ENCODE data around the gene PROK1. TPM values are rescaled to one million over a fixed set of nuclear protein-coding genes. Genes with fewer than 3 reads are reported as not detected.

Gene PROK1
- total and polyA plus RNA-seq, 3 experiments from 2014 or later, result not detected

- ChIA-PET CTCF (interaction anchor here (1.2 kb wide), 1 partner anchor 242 kb away, joined by 3 read pairs; no protein-coding TSS in a partner anchor), POLR2A (no interaction called here)
- DNase-seq, result no peak
- peaks cover 6% of the 10 kb centered on the region for H3K27me3 ChIP-seq (ENCODE audit: insufficient read depth, low read length, poor library complexity, severe bottlenecking)
- no peaks in the 10 kb centered on the region for H3K9me3 ChIP-seq (ENCODE audit: low read length)
- Mint-ChIP-seq H3K27ac (no peak overlapping the region), H3K4me1 (no peaks in the 10 kb centered on the region), H3K4me3 (no peak overlapping the region), H3K27me3 (peaks cover 13 to 31% of the 10 kb centered on the region in 2 donors), H3K36me3 (no peaks in the 10 kb centered on the region), H3K9me3 (no peaks in the 10 kb centered on the region)
- no peaks in the 10 kb centered on the region for H3K4me1 ChIP-seq (ENCODE audit: insufficient read depth, low read length)
- no peak overlapping the region for H3K27ac ChIP-seq (ENCODE audit: low read depth, low read length)
- no peaks in the 10 kb centered on the region for H3K36me3 ChIP-seq (ENCODE audit: insufficient read depth, low read length)
- no peak overlapping the region for H3K4me3 ChIP-seq (ENCODE audit: low read length)
These were observed 993 bp upstream of the PROK1 start for GRCh38 chr1:110449661-110450651.

DNA sequence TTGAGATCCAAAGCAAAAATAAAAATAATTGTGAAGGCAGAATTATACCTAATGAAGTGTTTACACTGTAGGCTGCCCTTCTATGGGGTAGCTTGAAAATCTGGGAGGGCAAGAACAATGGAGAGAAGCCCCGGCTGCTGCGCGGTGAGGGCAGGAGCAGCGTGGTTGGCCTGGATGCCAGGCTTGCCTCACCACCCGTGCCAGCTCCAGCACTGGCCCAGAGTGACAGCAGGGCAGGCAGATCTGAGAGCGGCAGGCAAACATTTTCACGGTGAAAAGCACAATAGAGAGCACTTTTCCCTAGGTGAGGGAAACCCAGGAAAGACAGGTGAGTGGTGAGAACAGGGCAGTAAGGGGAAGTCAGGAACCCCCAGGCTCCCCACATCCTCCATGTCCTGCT, 1.4 kb downstream of the PROK1 start:
- no peak for DNase-seq
- H3K4me1 Mint-ChIP-seq, result no peaks in the 10 kb centered on the region
- Histone ChIP-seq H3K4me3 (ENCODE audit: low read length) (no peak overlapping the region), H3K4me1 (ENCODE audit: insufficient read depth, low read length) (no peaks in the 10 kb centered on the region), H3K27me3 (ENCODE audit: insufficient read depth, low read length, poor library complexity, severe bottlenecking) (peaks cover 6% of the 10 kb centered on the region), H3K9me3 (ENCODE audit: low read length) (no peaks in the 10 kb centered on the region), H3K36me3 (ENCODE audit: insufficient read depth, low read length) (no peaks in the 10 kb centered on the region), H3K27ac (ENCODE audit: low read depth, low read length) (no peak overlapping the region)
- peaks cover 11 to 31% of the 10 kb centered on the region in 2 donors for H3K27me3 Mint-ChIP-seq
- ChIA-PET CTCF (interaction anchor here (1.5 to 2.8 kb wide), 3 partner anchors 8 to 255 kb away, joined by 6 to 12 read pairs (median 7); no protein-coding TSS in a partner anchor), POLR2A (no interaction called here)
- H3K4me3 Mint-ChIP-seq, result no peak overlapping the region
- no peaks in the 10 kb centered on the region for H3K9me3 Mint-ChIP-seq
- no peaks in the 10 kb centered on the region for H3K36me3 Mint-ChIP-seq
- H3K27ac Mint-ChIP-seq, result no peak overlapping the region

DNA sequence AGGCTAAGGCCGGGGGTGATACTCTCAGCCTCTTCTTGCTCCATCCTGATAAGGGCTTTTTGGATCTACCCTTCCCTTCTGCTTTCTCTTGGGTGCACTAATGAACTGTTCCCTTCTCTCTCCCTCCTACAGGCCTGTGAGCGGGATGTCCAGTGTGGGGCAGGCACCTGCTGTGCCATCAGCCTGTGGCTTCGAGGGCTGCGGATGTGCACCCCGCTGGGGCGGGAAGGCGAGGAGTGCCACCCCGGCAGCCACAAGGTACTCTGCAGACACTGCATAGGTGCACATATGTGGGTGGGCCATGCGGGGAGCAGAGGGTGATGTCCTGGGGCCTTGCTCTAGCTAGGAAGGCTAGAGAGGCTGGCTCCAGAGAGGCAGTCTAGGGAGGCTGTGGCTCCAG, 2.9 kb downstream of the PROK1 start:
- Histone ChIP-seq H3K4me1 (ENCODE audit: insufficient read depth, low read length) (no peaks in the 10 kb centered on the region), H3K9me3 (ENCODE audit: low read length) (no peaks in the 10 kb centered on the region), H3K4me3 (ENCODE audit: low read length) (no peak overlapping the region), H3K36me3 (ENCODE audit: insufficient read depth, low read length) (no peaks in the 10 kb centered on the region), H3K27ac (ENCODE audit: low read depth, low read length) (no peak overlapping the region), H3K27me3 (ENCODE audit: insufficient read depth, low read length, poor library complexity, severe bottlenecking) (peaks cover 6% of the 10 kb centered on the region)
- ChIA-PET CTCF (interaction anchor here (1.4 to 4.0 kb wide), 4 partner anchors 246 to 257 kb away, joined by 6 to 16 read pairs (median 6); no protein-coding TSS in a partner anchor), POLR2A (no interaction called here)
- H3K9me3 Mint-ChIP-seq, result no peaks in the 10 kb centered on the region
- peak overlapping the region in 2 of 8 donors; percentile 51 to 92 for H3K27ac Mint-ChIP-seq
- H3K4me3 Mint-ChIP-seq, result no peak overlapping the region
- H3K36me3 Mint-ChIP-seq, result no peaks in the 10 kb centered on the region
- no peaks in the 10 kb centered on the region for H3K4me1 Mint-ChIP-seq
- no peak for DNase-seq
- H3K27me3 Mint-ChIP-seq, result peaks cover 13 to 29% of the 10 kb centered on the region in 2 donors

GRCh38 chr1:110454328-110454727, 3.4 kb downstream of the PROK1 start:
- Histone ChIP-seq H3K9me3 (ENCODE audit: low read length) (no peaks in the 10 kb centered on the region), H3K4me3 (ENCODE audit: low read length) (no peak overlapping the region), H3K36me3 (ENCODE audit: insufficient read depth, low read length) (no peaks in the 10 kb centered on the region), H3K27me3 (ENCODE audit: insufficient read depth, low read length, poor library complexity, severe bottlenecking) (peaks cover 6% of the 10 kb centered on the region), H3K4me1 (ENCODE audit: insufficient read depth, low read length) (no peaks in the 10 kb centered on the region), H3K27ac (ENCODE audit: low read depth, low read length) (no peak overlapping the region)
- ChIA-PET POLR2A (no interaction called here), CTCF (interaction anchor here (1.1 to 4.0 kb wide), 4 partner anchors 16 to 257 kb away, joined by 3 to 16 read pairs (median 6); no protein-coding TSS in a partner anchor)
- Mint-ChIP-seq H3K27ac (no peak overlapping the region), H3K36me3 (no peaks in the 10 kb centered on the region), H3K27me3 (peaks cover 11 to 27% of the 10 kb centered on the region in 2 donors), H3K4me1 (no peaks in the 10 kb centered on the region), H3K4me3 (no peak overlapping the region), H3K9me3 (no peaks in the 10 kb centered on the region)
- no peak for DNase-seq

GRCh38 chr1:110455151-110455550, 4.2 kb downstream of the PROK1 start:
- H3K4me3 ChIP-seq (ENCODE audit: low read length), result no peak overlapping the region
- H3K4me1 Mint-ChIP-seq, result no peaks in the 10 kb centered on the region
- H3K27me3 Mint-ChIP-seq, result peaks cover 11 to 27% of the 10 kb centered on the region in 2 donors
- ChIA-PET CTCF (interaction anchor here (0.8 to 4.0 kb wide), 4 partner anchors 9 to 252 kb away, joined by 3 to 16 read pairs (median 4); no protein-coding TSS in a partner anchor), POLR2A (no interaction called here)
- no peaks in the 10 kb centered on the region for H3K9me3 ChIP-seq (ENCODE audit: low read length)
- peaks cover 6% of the 10 kb centered on the region for H3K27me3 ChIP-seq (ENCODE audit: insufficient read depth, low read length, poor library complexity, severe bottlenecking)
- H3K9me3 Mint-ChIP-seq, result no peaks in the 10 kb centered on the region
- DNase-seq, result no peak
- no peak overlapping the region for H3K27ac Mint-ChIP-seq
- no peak overlapping the region for H3K27ac ChIP-seq (ENCODE audit: low read depth, low read length)
- no peaks in the 10 kb centered on the region for H3K36me3 ChIP-seq (ENCODE audit: insufficient read depth, low read length)
- no peak overlapping the region for H3K4me3 Mint-ChIP-seq
- no peaks in the 10 kb centered on the region for H3K36me3 Mint-ChIP-seq
- no peaks in the 10 kb centered on the region for H3K4me1 ChIP-seq (ENCODE audit: insufficient read depth, low read length)

- H3K27me3 Mint-ChIP-seq, result peaks cover 4 to 12% of the 10 kb centered on the region in 2 donors
- no peaks in the 10 kb centered on the region for H3K4me1 Mint-ChIP-seq
- H3K9me3 Mint-ChIP-seq, result no peaks in the 10 kb centered on the region
- POLR2A ChIA-PET, result no interaction called here
- no peak overlapping the region for H3K4me3 Mint-ChIP-seq
- no peak for DNase-seq
- H3K36me3 ChIP-seq (ENCODE audit: insufficient read depth, low read length), result no peaks in the 10 kb centered on the region
- no peak overlapping the region for H3K27ac ChIP-seq (ENCODE audit: low read depth, low read length)
- no peaks in the 10 kb centered on the region for H3K36me3 Mint-ChIP-seq
- H3K4me3 ChIP-seq (ENCODE audit: low read length), result no peak overlapping the region
- H3K27me3 ChIP-seq (ENCODE audit: insufficient read depth, low read length, poor library complexity, severe bottlenecking), result peaks cover 3% of the 10 kb centered on the region
- H3K9me3 ChIP-seq (ENCODE audit: low read length), result no peaks in the 10 kb centered on the region
- H3K27ac Mint-ChIP-seq, result no peak overlapping the region
- no peaks in the 10 kb centered on the region for H3K4me1 ChIP-seq (ENCODE audit: insufficient read depth, low read length)
- CTCF ChIA-PET, result interaction anchor here (0.9 to 9.8 kb wide), 3 partner anchors 248 to 307 kb away, joined by 3 to 124 read pairs (median 110); partner anchors contain the start of genes KCNC4 and SLC6A17
These were observed 6.3 kb downstream of the PROK1 start for GRCh38 chr1:110457206-110457605.

GRCh38 chr1:110460253-110461220, 9.6 kb downstream of the PROK1 start:
- no peaks in the 10 kb centered on the region for H3K4me1 Mint-ChIP-seq
- peak overlapping the region in 1 of 8 donors; percentile 23 for H3K27ac Mint-ChIP-seq
- no peak overlapping the region for H3K4me3 ChIP-seq (ENCODE audit: low read length)
- POLR2A ChIA-PET, result interaction anchor here (1.0 kb wide), 1 partner anchor 258 kb away, joined by 5 read pairs; no protein-coding TSS in a partner anchor
- H3K36me3 ChIP-seq (ENCODE audit: insufficient read depth, low read length), result no peaks in the 10 kb centered on the region
- no peaks in the 10 kb centered on the region for H3K9me3 Mint-ChIP-seq
- no peaks in the 10 kb centered on the region for H3K36me3 Mint-ChIP-seq
- CTCF ChIA-PET, result interaction anchor here (0.8 to 9.8 kb wide), 40 partner anchors 8 to 426 kb away, joined by 3 to 124 read pairs (median 4); partner anchors contain the start of genes KCNC4, LAMTOR5, RBM15 and STRIP1
- H3K4me1 ChIP-seq (ENCODE audit: insufficient read depth, low read length), result no peaks in the 10 kb centered on the region
- H3K27me3 ChIP-seq (ENCODE audit: insufficient read depth, low read length, poor library complexity, severe bottlenecking), result no peaks in the 10 kb centered on the region
- no peak overlapping the region for H3K4me3 Mint-ChIP-seq
- H3K27ac ChIP-seq (ENCODE audit: low read depth, low read length), result no peak overlapping the region
- H3K9me3 ChIP-seq (ENCODE audit: low read length), result no peaks in the 10 kb centered on the region
- DNase-seq, result peak; percentile 73 to 86 (median 76)
- peaks cover 0 to 4% of the 10 kb centered on the region in 2 donors for H3K27me3 Mint-ChIP-seq

Measured in CD8-positive, alpha-beta memory T cell (primary cell).